Measurements from ENCODE around the gene FREM2. TPM values are rescaled to one million over a fixed set of nuclear protein-coding genes. Genes with fewer than 3 reads are reported as not detected.

Gene FREM2
- polyA plus RNA-seq, 2 of the 4 experiments (the other 2 are of a cell fraction) = not detected

- ChIA-PET CTCF (interaction anchor here (1.1 kb wide), 1 partner anchor 10 kb away, joined by 3 read pairs; no protein-coding TSS in a partner anchor), POLR2A (no interaction called here)
- TF ChIP-seq KDM5A (IDR thresholded peaks at IDR 0.05) (no peak), ESRRA (IDR thresholded peaks at IDR 0.05; ENCODE audit: borderline replicate concordance, low read length) (no peak), CBX2 (IDR thresholded peaks at IDR 0.05; ENCODE audit: borderline replicate concordance, low read depth) (no peak), ATOH8 (CRISPR knock-in tag; IDR thresholded peaks at IDR 0.05; ENCODE audit: low read depth) (no peak), POLR2A (IDR thresholded peaks at IDR 0.05; ENCODE audit: low read length) (no peak), BCL3 (IDR thresholded peaks at IDR 0.05) (no peak), USF2 (IDR thresholded peaks at IDR 0.05) (no peak), FOXS1 (CRISPR knock-in tag; IDR thresholded peaks at IDR 0.05) (no peak), SREBF2 (IDR thresholded peaks at IDR 0.05) (no peak), POLR2AphosphoS2 (conservative IDR thresholded peaks at IDR 0.05; ENCODE audit: low read length) (no peak), HDAC2 (IDR thresholded peaks at IDR 0.05) (no peak), CHD2 (IDR thresholded peaks at IDR 0.05; ENCODE audit: low read length, partially characterized antibody) (no peak), CBX8 (IDR thresholded peaks at IDR 0.05) (no peak), EP300 (IDR thresholded peaks at IDR 0.05) (no peak)
- TF ChIP-seq, protein P1, sequence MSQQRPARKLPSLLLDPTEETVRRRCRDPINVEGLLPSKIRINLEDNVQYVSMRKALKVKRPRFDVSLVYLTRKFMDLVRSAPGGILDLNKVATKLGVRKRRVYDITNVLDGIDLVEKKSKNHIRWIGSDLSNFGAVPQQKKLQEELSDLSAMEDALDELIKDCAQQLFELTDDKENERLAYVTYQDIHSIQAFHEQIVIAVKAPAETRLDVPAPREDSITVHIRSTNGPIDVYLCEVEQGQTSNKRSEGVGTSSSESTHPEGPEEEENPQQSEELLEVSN (IDR thresholded peaks at IDR 0.05; ENCODE audit: borderline replicate concordance, low read depth) = no peak
- TF ChIP-seq, protein P2, sequence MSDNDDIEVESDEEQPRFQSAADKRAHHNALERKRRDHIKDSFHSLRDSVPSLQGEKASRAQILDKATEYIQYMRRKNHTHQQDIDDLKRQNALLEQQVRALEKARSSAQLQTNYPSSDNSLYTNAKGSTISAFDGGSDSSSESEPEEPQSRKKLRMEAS (IDR thresholded peaks at IDR 0.05) = no peak
- FAIRE-seq = no peak
- no peak for ATAC-seq
- H3K4me3 ChIP-seq = no peak overlapping the region
- 1% methylated on average over 3 of the region's 3 CpGs for whole genome bisulfite sequencing (ENCODE audit: missing lambda C conversion rate)
- H3K27ac ChIP-seq = no peak overlapping the region
- H3K4me2 ChIP-seq = no peak overlapping the region
- DNase-seq (ENCODE audit: low read depth in 1 of 2, low spot score in 1 of 2) = no peak
- no peaks in the 10 kb centered on the region for H3K4me1 ChIP-seq
- H3K9me3 ChIP-seq = no peaks in the 10 kb centered on the region
Measured at GRCh38 chr13:38868399-38868798, 181.5 kb downstream of the FREM2 start.

- FAIRE-seq (no peak), DNase-seq (ENCODE audit: low read depth in 1 of 2, low spot score in 1 of 2) (no peak), ATAC-seq (no peak)
- Histone ChIP-seq H3K4me2 (no peak overlapping the region), H3K4me1 (no peaks in the 10 kb centered on the region), H3K4me3 (no peak overlapping the region), H3K9me3 (no peaks in the 10 kb centered on the region), H3K27ac (no peak overlapping the region)
- POLR2A ChIA-PET = no interaction called here
- CTCF ChIA-PET = no interaction called here
- 5% methylated on average over 2 of the region's 2 CpGs for WGBS (ENCODE audit: missing lambda C conversion rate)
- TF ChIP-seq EHMT2 (IDR thresholded peaks at IDR 0.05; ENCODE audit: low read depth) = no peak
- no peak for TF ChIP-seq KDM1A (IDR thresholded peaks at IDR 0.05; ENCODE audit: low read depth)
- TF ChIP-seq ATOH8 (CRISPR knock-in tag; IDR thresholded peaks at IDR 0.05; ENCODE audit: low read depth) = no peak
- TF ChIP-seq CEBPB (IDR thresholded peaks at IDR 0.05) = no peak
- no peak for TF ChIP-seq PBX3 (IDR thresholded peaks at IDR 0.05)
- TF ChIP-seq TP53 (CRISPR knock-in tag; IDR thresholded peaks at IDR 0.05) = no peak
- TF ChIP-seq SREBF2 (IDR thresholded peaks at IDR 0.05) = no peak
- TF ChIP-seq ZSCAN20 (CRISPR knock-in tag; IDR thresholded peaks at IDR 0.05) = no peak
- no peak for TF ChIP-seq RAD21 (conservative IDR thresholded peaks at IDR 0.05 in 1 of 2, IDR thresholded peaks at IDR 0.05 in 1 of 2)
- TF ChIP-seq BCL3 (IDR thresholded peaks at IDR 0.05) = no peak
- TF ChIP-seq, protein P1 (IDR thresholded peaks at IDR 0.05; ENCODE audit: borderline replicate concordance, low read depth) = no peak
- no peak for TF ChIP-seq SMC3 (IDR thresholded peaks at IDR 0.05)
Measured at GRCh38 chr13:38868870-38869269, 182.0 kb downstream of the FREM2 start.
